ENCODE results near the gene SYNPO2L.
A peak's percentile ranks its signal among the peaks of the same experiment; 100 is the strongest.
"Not testable (repeated sequence)": the region's sequence is repeated elsewhere in the genome, so short reads cannot be mapped to it uniquely, and the experiment has no call there.

SYNPO2L gene

DNA sequence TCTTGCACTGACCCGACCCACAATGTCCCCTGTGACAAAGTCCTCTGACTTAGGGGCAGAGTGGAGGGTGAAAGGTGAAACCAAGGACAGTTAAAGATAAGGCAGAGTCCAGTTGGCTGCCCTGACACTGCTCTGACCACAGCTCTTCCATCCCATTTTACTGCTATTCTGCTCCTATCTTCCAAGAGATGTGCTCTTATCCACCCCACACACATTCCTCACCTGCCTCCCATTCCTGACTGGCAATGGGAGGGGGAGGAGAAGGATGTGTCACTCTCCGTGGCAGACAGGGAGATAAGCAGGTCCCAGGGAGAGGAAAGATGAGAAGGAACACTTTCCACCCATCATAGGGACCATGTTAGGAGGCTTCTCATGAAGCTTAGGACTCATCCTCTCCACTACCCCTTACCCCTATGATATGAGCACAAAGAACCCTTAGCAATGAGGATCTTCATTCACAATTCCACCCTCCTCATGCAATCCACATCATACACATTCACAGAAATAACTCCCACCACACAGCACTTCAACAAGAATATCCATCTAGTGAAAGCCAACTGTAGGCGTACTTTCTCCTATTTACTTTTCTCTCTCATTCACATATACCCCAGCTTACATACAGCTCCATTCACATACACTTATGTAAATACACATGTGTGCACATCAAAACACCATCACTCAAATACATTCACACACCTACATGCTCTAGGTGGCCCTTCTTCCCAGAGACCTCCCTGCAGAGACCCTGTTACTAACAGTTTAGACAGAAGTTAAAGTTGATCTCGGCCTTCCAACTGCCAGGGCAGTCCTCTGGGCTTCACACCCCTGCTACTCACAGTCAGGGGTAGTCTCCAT, 6.6 kb downstream of the SYNPO2L start:
- peak; percentile 15 for DNase-seq

DNA sequence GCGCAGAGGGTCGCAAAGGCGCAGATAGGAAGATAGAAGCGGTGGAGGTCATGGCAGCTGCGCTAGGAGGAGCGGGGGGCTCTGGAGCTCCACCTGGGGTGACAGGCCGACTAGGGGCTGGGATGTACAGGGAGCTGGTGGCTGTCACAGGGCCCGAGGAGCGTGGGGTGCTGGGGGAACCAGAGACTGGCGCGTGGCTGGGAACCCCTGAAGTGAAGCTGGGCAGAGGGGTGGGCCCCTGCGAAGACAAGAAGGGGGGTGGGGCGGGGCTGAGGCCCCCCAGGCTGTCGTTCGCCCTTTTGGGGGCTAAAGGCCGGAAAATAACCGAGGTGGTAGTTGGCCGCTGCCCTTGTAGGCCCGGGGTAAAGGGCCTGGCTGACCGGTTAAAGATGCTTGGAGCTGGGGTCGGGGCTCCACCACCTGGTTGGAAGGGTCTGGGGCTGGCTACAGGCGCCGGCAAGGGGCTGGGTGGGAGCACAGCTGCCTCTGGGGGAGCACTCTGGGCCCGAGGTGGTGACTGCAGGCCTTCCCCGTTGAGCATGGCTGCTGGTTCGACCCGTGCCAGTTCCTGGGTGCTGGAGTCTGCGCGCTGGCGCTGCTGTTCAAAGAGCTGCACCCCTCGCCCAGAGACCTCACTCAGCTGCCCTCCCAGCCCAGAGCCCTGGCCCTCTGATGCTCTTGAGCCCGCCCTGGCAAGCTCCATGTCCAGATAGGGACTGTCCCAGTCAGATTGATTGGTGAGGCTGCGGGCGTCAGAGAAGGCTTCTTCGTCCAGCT, 7.8 kb downstream of the SYNPO2L start:
- DNase-seq, result no peak

DNA sequence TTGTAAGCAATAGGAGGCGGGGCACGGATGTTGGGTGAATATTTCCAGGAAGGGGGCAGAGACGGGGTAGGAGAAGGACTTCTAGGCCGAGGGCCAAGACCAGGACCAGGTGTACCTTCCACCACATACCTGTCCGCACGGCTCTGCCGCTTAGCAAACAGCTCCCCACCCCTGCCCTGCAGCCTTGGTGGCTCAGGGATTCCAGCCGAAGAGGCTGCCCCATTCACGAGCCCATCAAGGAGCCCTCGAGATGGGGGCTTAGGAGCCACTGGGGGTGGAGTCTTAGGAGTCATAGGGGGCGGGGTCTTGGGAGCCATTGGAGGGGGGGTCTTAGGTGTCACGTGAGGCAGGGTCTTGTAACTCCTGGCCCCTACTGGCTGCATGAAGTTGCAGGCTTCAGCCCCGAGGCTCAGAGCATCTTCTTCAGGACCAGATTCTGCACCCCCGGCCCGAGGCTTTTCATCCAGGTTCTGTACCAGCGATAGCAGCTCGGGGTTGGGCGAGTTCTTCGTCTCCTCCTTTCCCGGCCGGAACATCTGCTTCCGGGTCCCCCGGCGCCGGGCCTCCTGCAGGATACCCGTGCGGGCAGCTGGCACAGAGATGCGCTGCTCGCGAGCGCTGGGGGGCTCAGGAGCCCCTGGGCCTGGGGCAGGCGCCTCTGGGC, 8.5 kb downstream of the SYNPO2L start:
- no peak for DNase-seq

- no peak for DNase-seq
Observed at GRCh38 chr10:73646598-73647041, 9.2 kb downstream of the SYNPO2L start.

- no peak for DNase-seq
Observed at GRCh38 chr10:73645251-73645650, 10.6 kb downstream of the SYNPO2L start.

DNA sequence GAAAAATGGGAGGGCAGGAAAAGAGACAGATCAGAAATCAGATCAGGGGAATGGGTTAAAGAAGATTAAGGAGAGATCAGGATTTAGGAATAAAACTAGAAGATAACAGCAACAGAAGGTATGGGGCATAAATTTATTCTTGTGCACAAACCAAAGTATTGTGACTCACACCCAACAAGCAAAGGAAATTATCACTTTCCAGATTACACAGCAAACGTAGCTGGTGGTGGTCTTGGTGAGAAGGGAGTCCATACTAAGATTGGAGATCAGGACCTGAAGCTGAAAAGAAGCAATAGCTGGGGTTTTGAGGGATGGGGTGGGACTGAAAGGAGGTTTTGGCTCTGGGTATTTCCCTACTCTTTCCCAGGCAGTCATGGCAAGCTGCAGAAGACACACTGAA, 11.1 kb downstream of the SYNPO2L start:
- DNase-seq, result no peak

DNA sequence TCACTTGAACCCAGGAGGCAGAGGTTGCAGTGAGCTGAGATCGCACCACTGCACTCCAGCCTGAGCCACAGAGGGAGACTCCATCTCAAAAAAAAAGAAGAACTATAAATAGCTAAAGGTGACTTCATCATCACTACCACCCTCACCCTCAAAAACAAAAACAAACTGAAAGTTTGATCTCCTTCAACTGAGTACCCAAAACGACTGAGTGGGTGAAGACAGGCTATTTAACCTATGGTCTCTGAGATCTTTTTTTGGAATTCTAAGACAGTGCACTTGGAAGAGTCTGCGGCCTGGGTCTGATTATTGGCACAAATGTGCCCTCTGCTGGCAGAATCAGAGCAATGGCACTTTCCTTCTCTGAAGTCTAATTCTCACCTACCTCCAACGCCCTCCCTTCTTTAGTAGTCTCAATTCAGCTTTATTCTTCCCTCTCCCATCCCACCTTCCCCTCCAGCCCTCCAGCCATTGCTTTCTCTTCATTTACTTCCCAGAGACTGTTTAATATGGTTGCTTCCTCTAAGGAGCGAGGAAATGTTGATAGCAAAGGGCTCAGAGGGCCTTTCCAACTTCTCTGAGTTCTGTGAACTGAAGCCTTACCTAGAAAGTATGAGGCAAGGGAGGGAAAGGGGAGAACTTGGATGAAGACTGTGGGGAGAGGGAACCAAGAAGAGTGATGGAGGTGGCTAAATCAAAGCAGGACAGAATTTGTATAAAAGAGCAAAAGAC, 11.7 kb downstream of the SYNPO2L start:
- DNase-seq, result peak; percentile 87

DNA sequence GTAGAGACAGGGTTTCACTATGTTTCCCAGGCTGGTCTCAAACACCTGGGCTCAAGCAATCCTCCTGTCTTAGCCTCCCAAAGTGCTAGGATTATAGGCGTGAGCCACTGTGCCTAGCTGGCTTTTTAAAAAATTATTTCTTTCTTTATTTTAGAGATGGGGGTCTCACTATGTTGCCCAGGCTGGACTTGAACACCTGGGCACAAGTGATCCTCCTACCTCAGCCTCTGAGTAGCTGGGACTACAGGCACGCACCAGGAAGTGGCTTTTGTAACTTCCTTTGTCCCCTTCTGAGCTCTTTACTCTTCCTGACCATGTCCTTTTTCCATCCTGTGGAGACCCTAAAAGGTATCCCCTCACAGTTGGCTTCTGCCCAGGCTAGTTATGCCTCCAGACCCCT, 12.5 kb downstream of the SYNPO2L start:
- no peak for DNase-seq

GRCh38 chr10:73641328-73642060, 14.3 kb downstream of the SYNPO2L start, which contains the start of gene MYOZ1:
MYOZ1 (minus strand) TSS chr10:73641474; CDS start chr10:73640017, 1,457 bp downstream.
- DNase-seq, result peak; percentile 48

- no peak for DNase-seq
Observed at GRCh38 chr10:73639286-73639685, 16.5 kb downstream of the SYNPO2L start.

GRCh38 chr10:73635781-73636180, 20.0 kb downstream of the SYNPO2L start:
- no peak for DNase-seq

GRCh38 chr10:73634421-73634820, 21.4 kb downstream of the SYNPO2L start:
- no peak for DNase-seq

DNA sequence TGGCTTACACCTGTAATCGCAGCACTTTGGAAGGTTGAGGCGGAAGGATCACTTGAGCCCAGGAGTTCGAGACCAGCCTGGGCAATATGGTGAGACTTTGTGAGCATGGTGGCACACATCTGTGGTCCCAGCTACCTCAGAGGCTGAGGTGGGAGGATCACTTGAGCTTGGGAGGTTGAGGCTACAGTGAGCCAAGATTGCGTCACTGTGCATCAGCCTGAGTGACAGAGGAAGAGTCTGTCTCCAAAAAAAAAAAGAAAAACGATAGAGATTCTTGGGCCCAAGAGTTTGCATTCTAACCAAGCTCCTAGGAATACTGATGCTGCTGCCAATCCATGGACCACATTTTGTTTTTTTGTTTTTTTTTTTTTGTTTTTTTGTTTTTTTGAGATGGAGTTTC, 26.7 kb downstream of the SYNPO2L start:
- DNase-seq, result no peak

DNA sequence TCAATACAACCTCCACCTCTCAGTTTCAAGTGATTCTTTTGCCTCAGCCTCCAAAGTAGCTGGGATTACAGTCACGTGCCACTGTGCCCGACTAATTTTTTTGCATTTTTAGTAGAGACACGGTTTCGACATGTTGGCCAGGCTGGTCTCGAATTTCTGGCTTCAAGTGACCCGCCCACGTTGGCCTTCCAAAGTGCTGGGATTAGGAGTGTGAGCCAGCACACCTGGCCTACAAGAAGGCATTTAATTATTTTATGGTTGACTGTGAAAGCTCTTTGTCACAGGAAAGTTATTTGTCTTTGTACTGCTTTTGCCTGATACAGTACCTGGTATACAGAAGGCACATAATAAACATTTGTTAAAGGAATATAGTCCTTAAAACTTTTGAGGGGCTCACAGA, 27.4 kb downstream of the SYNPO2L start:
- no peak for DNase-seq

DNA sequence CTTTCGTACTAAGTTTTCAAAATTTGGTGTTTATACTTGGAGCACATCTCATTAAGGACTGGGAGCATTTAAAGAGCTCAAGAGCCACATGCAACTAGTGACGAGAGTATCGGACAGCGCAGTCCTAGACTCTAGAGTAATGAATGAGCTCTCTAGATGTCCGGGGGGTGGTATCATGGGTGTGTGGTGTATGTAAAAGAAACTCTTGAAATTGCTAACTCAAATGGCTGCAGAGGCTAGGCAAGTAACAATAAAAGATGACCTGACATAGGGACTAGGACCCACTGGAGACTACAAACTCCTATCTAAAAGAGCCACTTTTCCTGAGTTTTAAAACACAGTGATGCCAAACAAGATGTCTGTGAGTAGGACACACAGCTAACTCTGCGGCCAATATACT, 28.5 kb downstream of the SYNPO2L start:
- DNase-seq, result no peak

GRCh38 chr10:73625884-73626752, 29.7 kb downstream of the SYNPO2L start:
- peak; percentile 99 for DNase-seq

DNA sequence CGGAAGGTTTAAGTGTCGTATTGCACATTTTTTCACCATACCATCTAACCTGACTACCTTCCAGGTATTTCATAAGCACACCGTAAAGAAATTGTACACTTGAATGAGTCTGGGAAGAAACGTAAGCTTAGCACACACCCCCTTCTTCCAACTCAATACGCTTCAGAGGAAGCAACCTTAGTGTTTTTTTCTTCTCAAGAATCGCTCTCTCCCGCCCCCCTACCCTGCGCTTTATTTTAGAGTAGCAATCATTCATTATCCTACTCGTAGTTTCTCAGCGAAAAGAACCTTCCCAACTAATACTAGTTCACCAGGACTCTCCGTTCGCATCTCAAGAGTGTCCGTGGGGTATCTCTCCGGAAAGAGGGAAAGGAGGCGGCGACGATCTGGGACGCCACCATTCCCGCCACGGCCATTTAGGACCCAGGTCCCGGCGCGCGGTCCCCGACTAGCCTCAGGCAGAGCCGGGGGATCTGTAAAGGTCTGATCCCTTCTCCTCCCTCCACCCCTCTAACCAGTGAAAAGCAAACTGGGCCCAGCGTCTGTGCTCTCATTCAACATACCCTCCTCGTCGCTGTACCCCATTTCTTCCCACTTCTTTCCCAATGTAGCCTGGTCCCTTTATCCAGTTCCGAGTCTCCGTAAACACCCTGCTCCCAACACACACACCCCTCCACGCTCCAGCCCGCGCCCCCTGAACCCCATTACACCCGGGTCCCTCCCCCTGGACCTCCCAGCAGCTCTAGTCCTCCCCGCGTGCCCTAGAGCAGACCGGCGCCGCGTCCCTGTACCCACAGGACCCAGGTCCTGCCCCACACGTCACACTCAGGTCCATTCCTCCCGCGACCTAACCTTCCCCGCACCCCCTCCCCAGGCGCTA, 30.6 kb downstream of the SYNPO2L start:
- DNase-seq, result peak; percentile 78

DNA sequence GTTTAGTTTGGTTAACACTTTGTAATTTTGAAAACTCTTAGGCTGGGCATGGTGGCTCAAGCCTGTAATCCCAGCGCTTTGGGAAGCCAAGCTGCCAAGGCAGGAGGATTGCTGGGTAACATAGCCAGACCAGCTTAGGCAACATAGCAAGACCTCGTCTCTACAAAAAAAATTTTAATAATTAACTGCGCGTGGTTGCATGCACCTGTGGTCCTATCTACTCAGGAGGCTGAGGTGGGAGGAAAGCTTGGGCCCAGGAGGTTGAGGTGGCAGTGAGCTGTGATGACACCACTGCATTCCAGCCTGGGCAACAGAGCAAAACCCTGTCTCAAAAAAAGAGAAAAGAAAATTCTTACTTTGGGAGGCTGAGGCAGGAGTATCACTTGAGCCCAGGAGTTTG, 32.8 kb downstream of the SYNPO2L start:
- DNase-seq, result no peak

DNA sequence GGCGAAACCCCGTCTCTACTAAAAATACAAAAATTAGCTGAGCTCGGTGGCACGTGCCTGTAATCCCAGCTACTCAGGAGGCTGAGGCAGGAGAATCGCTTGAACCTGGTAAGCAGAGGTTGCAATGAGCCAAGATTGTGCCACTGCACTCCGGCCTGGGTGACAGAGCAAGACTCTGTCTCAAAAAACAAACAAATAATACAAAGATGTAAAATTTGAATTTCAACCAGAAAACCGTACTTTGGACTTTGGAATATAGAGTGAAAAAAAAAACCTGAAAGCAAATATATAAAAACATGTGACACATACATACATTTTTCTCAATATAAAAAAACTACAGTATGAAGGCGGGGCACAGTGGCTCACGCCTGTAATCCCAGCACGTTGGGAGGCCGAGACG, 34.9 kb downstream of the SYNPO2L start:
- DNase-seq, result not testable (repeated sequence)

GRCh38 chr10:73617143-73617542, 38.7 kb downstream of the SYNPO2L start:
- DNase-seq, result not testable (repeated sequence)
